HUES64 (cell line): ENCODE measurements around the gene SEPTIN2.
A peak's percentile ranks its signal among the peaks of the same experiment; 100 is the strongest.

ENCODE experiments used
- H3K27ac ChIP-seq: 2 replicates; pipeline ENCODE4 v1.7.0; 2013; ENCODE audit warnings: low read depth, low read length, inconsistent platforms
- H3K27me3 ChIP-seq: 2 replicates; pipeline ENCODE4 v1.6.1; 2013; ENCODE audit warnings: mild to moderate bottlenecking, low read length; ENCODE audit not compliant: insufficient read depth
- H3K36me3 ChIP-seq: 2 replicates; pipeline ENCODE4 v1.6.1; 2013; ENCODE audit warnings: mild to moderate bottlenecking, low read length; ENCODE audit not compliant: insufficient read depth
- H3K4me1 ChIP-seq: 2 replicates; pipeline ENCODE4 v1.6.1; 2013; ENCODE audit warnings: mild to moderate bottlenecking, low read length, moderate library complexity; ENCODE audit not compliant: insufficient read depth
- H3K4me3 ChIP-seq: 2 replicates; pipeline ENCODE4 v1.5.1; 2013; ENCODE audit warnings: mild to moderate bottlenecking, low read length, moderate library complexity
- H3K9ac ChIP-seq: 2 replicates; pipeline ENCODE4 v1.6.1; 2013; ENCODE audit warnings: mild to moderate bottlenecking, low read depth, low read length
- H3K9me3 ChIP-seq: 2 replicates; pipeline ENCODE4 v1.6.1; 2013; ENCODE audit warnings: low read depth, low read length; ENCODE audit not compliant: insufficient read depth
- WGBS: fragments of 150-250, 120-280 bp; methylation state at CpG from one replicate; pipeline ENCODE4 v1.1.7; 2013; ENCODE audit warnings: missing lambda C conversion rate; 5-methylcytosine and 5-hydroxymethylcytosine counted together

The SEPTIN2 gene

DNA sequence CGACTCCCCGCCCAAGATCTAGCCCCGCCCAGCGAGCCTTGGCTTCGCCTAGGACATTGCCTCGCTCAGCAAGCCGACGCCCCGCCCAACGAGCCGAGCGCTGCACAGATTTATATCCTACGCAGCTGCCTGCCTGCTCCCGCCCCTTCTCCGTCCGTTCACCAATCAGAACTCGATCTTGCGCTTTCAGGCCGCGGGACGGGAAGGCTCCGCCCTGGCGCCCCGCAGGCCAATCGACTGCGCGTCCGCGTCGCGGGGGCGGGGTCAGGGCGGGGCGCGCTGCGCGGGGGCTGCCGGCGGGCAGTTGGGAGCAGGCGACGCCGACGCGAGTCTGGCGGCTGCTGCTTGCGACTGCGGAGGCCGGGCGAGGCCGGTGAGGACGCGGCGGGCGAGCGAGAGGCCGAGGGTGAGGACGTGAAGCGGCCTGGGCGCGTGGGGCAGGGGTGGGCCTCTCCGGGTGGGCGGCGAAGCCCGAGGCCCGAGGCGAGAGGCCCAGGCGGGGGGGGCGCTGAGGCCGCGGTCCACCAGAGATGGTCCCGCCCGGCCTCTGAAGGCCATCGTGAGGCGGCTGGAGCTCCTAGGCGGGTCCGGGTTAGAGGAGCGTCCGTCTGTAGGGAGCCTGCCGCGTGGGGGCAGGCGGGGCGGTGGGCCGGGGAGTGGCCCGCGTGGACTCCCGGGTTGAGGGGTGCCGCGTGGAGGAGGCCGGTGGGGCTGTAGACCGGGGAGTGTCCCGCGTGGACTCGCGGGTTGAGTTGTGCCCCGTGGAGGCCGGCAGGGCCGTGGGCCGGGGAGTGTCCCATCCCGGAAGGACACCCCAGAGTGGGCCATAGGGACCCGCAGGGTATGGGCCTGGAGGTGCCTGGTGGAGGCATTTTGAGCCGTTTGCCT, 40.5 kb downstream of the SEPTIN2 start, which contains the start of gene FARP2:
TSS of gene FARP2 (plus strand) at position 303 of the 888 bp plus-strand sequence. CDS start 16,823 bp downstream, outside the sequence.
- peaks cover 35% of the 10 kb centered on the region for H3K36me3 ChIP-seq
- H3K27ac ChIP-seq, result peak within 1 kb of the TSS; percentile 77
- peak within 1 kb of the TSS; percentile 88 for H3K4me3 ChIP-seq
- no peaks in the 10 kb centered on the region for H3K9me3 ChIP-seq
- peaks cover 29% of the 10 kb centered on the region for H3K4me1 ChIP-seq
- WGBS, result 1% methylated on average over 101 of the region's 101 CpGs
- H3K27me3 ChIP-seq, result no peaks in the 10 kb centered on the region
- H3K9ac ChIP-seq, result peak within 1 kb of the TSS; percentile 79

DNA sequence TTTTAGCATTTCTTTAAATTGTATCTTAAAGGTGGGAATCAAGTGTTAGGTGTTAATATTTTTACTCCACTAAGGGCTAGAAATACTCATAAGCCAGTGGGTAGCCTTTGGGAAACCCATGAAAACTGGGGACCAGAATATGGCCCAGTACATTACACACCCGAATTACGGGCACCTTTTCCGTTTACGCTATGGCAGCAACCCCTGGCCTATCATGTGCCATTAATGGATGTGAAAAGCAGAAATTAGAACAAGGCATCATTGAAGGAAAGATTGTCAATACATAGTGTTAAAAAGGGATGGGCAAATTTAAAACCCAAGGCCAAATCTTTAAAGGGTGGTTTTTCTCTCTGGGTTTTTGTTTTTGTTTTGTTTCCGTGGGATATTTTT, 41.1 kb downstream of the SEPTIN2 start:
- Histone ChIP-seq H3K36me3 (peaks cover 28% of the 10 kb centered on the region), H3K4me3 (peak overlapping the region; percentile 88), H3K9ac (peak overlapping the region; percentile 79), H3K27me3 (no peaks in the 10 kb centered on the region), H3K4me1 (peaks cover 29% of the 10 kb centered on the region), H3K9me3 (no peaks in the 10 kb centered on the region), H3K27ac (no peak overlapping the region)
- 56% methylated on average over 5 of the region's 5 CpGs for WGBS

DNA sequence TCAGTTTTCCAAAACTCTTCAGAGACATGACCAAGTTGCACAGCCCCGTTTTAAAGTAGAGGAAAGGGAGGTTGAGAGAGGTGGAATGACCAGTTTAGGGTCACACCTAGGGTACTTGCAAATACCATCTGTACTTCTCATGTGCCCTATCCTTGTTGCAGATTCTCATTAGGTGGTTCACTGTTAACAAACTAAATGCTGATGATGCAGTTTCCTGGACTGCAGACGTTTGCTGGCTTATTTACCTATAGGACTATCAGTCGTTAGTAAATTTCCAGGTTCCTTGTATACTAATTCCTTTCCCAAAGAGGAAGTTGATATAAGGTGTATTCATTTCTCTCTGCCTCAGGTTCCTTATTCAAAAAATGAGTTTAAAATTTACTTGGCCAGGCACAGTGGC, 41.8 kb downstream of the SEPTIN2 start:
- peak overlapping the region; percentile 88 for H3K4me3 ChIP-seq

DNA sequence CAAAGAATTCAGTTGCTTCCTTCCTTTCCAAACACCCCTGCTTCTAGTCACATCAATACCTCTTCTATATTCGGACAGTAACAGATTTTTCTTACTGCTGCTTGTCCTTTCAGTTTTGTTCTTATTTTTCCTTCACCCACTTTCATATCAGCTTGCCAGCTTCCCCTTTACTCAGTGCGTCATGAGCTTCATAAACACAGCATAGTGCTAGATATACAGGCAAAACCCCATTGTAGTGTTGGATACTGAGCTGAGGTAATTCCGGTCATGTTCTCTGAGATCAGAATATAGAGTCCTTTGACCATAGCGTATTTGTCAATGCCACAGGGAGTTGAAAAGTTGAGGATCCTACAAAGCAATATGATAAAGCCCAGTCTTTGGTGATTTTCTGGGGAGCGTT, 42.7 kb downstream of the SEPTIN2 start:
- 92% methylated on average over 5 of the region's 5 CpGs for WGBS
- no peaks in the 10 kb centered on the region for H3K9me3 ChIP-seq

More for the DNA sequence above, 41.8 kb downstream of the SEPTIN2 start:
- Histone ChIP-seq H3K9ac (0 out of 2 replicates have a peak overlapping the region, but pooled peaks have one; percentile 79), H3K36me3 (peaks cover 22% of the 10 kb centered on the region), H3K4me1 (peaks cover 29% of the 10 kb centered on the region), H3K27ac (no peak overlapping the region), H3K9me3 (no peaks in the 10 kb centered on the region), H3K27me3 (no peaks in the 10 kb centered on the region)
- WGBS, result 86% methylated on average over 3 of the region's 3 CpGs

DNA sequence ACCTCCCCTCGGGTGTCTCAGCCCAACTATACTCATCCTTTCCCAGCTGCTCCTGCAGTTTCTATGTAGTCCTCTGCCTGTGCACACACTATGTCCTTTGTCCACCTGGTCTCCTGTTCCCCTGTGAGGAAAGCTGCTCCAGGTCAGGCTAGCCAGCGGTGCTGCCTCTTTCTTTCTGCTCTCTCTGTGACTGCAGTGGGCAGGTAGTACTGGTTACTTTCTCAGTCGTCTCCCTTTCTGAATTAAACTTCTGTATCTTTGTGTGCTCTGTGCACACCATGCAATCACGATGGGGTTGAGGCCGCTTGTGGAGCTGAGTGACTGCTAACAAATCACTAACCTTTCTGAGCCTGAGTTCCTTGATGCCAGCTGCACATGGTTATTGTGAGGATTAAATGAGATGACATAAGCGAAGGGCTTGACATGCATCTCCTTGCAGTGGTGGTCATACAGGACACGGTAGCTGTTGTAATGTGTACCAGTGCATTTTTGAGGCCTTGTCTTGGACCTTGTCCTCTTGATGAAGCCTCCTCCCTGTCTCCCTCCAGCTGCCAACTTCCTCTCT, 43.8 kb downstream of the SEPTIN2 start:
- no peak overlapping the region for H3K9ac ChIP-seq
- peaks cover 1% of the 10 kb centered on the region for H3K36me3 ChIP-seq
- H3K9me3 ChIP-seq, result no peaks in the 10 kb centered on the region
- H3K4me1 ChIP-seq, result peaks cover 24% of the 10 kb centered on the region
- no peak overlapping the region for H3K4me3 ChIP-seq
- 93% methylated on average over 7 of the region's 7 CpGs for WGBS
- no peak overlapping the region for H3K27ac ChIP-seq
- H3K27me3 ChIP-seq, result no peaks in the 10 kb centered on the region

More for the DNA sequence above, 42.7 kb downstream of the SEPTIN2 start:
- no peak overlapping the region for H3K4me3 ChIP-seq
- H3K27ac ChIP-seq, result no peak overlapping the region
- H3K27me3 ChIP-seq, result no peaks in the 10 kb centered on the region
- peaks cover 34% of the 10 kb centered on the region for H3K4me1 ChIP-seq
- H3K9ac ChIP-seq, result no peak overlapping the region
- H3K36me3 ChIP-seq, result peaks cover 12% of the 10 kb centered on the region

DNA sequence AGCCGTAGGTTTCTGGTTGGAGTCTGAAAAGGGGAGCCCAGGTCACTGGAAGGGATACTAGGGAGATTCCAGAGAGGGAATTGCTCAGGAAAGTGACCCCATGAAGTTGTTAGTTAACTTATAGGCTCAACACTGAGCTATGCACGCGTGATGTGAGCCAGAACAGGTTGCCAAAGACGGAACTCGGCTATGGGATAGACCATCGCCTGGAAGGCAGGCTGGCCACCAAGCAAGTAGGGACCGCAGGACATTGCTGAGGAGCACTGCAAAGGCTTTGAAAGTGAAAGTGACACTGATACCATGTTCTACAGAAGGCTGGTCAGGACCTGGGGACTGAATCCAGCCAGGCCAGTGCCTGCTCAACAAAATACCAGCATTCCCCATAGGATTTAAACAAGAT, 47.7 kb downstream of the SEPTIN2 start:
- Histone ChIP-seq H3K9me3 (no peaks in the 10 kb centered on the region), H3K9ac (no peak overlapping the region), H3K36me3 (no peaks in the 10 kb centered on the region; the same call in 1 of the 2 replicates), H3K27ac (no peak overlapping the region), H3K27me3 (no peaks in the 10 kb centered on the region), H3K4me1 (peaks cover 35% of the 10 kb centered on the region), H3K4me3 (no peak overlapping the region)
- 93% methylated on average over 7 of the region's 7 CpGs for WGBS

DNA sequence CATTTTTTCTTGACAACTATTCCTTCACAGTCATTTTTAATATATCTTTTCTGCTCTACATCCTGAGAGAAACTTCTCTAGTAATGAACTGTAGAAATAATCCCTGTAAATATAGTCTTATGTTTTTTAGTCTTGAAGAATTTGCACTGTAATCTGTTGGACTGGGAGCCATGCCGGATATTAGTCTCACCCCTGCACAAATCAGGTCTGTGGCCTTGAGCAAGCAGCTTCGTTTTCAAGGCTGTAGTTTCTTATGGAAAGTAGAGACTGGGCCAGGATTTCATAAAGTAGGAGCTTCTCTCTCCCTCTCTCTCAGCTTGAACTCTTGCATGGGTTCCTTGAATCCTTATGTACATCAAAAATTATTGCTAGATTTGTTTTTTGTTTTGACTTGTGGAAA, 49.1 kb downstream of the SEPTIN2 start:
- H3K36me3 ChIP-seq, result no peaks in the 10 kb centered on the region; the same call in 1 of the 2 replicates
- no peak overlapping the region for H3K27ac ChIP-seq
- H3K4me3 ChIP-seq, result no peak overlapping the region
- WGBS, result 97% methylated on average over 2 of the region's 2 CpGs
- H3K27me3 ChIP-seq, result no peaks in the 10 kb centered on the region
- no peak overlapping the region for H3K9ac ChIP-seq
- no peaks in the 10 kb centered on the region for H3K9me3 ChIP-seq
- H3K4me1 ChIP-seq, result peaks cover 36% of the 10 kb centered on the region

DNA sequence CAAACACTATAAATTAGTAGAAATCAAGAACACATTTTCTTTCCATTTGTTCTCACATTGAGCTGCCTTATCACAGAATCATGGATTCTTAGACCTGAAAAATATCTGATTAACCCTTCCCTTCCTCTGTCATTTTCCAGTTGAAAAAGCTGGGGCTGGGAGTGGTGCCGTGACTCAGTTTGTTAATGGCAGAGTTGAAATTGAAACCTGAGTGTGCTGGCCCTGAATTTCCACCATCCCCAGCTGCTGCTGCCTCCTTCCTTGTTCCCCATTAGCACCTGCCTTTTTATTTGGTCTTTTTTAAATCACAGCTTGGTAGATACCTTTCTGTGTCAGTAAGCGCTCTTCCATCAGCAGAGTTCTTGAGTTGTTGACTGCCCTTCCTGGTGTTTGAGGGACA, 51.0 kb downstream of the SEPTIN2 start:
- peak overlapping the region; percentile 58; the same call in 1 of the 2 replicates for H3K27ac ChIP-seq

DNA sequence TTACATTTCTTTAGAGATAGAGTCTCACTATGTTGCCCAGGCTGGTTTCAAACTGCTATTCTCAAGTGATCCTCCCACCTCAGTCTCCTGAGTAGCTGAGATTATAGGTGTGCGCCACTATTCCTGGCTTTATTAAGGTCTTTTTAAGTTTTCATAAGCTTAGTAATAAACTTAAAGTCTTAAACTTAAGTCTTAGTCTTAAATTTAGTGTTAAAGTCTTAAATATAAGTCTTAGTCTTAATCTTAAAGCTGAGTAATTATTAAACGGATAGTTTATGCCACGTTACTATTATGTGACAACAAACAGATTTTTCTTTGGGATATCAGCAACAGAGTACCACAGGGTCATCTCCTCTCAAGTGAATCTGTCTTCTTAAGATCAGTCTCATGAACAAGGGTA, 52.9 kb downstream of the SEPTIN2 start:
- WGBS, result 99% methylated on average over 3 of the region's 3 CpGs
- Histone ChIP-seq H3K4me3 (no peak overlapping the region), H3K4me1 (peaks cover 23% of the 10 kb centered on the region), H3K27me3 (no peaks in the 10 kb centered on the region), H3K36me3 (peaks cover 6% of the 10 kb centered on the region), H3K9me3 (no peaks in the 10 kb centered on the region), H3K9ac (no peak overlapping the region), H3K27ac (no peak overlapping the region)

More for the DNA sequence above, 51.0 kb downstream of the SEPTIN2 start:
- WGBS, result 100% methylated on average over 2 of the region's 2 CpGs
- Histone ChIP-seq H3K9me3 (no peaks in the 10 kb centered on the region), H3K9ac (no peak overlapping the region), H3K4me3 (no peak overlapping the region), H3K4me1 (peaks cover 29% of the 10 kb centered on the region), H3K27me3 (no peaks in the 10 kb centered on the region), H3K36me3 (no peaks in the 10 kb centered on the region; the same call in 1 of the 2 replicates)

DNA sequence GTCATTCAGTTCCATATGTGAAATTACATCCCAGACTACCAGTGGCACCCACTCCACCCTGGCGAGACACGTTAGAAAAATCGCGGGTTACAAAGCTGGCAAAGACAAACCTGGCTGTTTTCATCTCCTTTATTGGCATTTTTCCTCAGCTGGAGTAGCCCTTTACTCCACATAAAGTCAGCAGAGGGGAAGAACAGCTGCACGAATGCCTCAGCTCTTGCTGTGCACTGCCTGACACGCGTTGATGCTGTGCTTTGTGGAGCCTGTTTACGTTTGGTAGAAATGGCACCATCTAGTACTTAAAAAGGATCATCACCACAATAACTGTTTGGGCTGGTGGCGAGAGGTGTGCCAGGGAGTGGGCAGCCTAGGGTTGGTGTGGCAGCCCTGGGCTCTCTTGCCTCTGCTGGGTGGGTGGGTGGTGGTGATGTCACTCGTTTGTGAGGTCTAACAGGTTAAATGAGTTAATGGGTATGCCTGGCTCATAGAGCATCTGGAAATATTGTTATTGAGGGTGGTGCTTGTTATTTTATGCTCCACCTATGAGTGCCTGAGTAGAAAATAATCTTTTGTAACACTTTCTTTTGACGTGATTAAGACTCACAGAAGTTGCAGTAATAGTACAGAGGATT, 56.8 kb downstream of the SEPTIN2 start:
- H3K27ac ChIP-seq, result no peak overlapping the region
- H3K4me3 ChIP-seq, result no peak overlapping the region
- no peak overlapping the region for H3K9ac ChIP-seq
- peaks cover 10% of the 10 kb centered on the region; the same call in 1 of the 2 replicates for H3K4me1 ChIP-seq
- H3K36me3 ChIP-seq, result peaks cover 25% of the 10 kb centered on the region
- H3K27me3 ChIP-seq, result no peaks in the 10 kb centered on the region
- no peaks in the 10 kb centered on the region for H3K9me3 ChIP-seq
- WGBS, result 91% methylated on average over 11 of the region's 11 CpGs

DNA sequence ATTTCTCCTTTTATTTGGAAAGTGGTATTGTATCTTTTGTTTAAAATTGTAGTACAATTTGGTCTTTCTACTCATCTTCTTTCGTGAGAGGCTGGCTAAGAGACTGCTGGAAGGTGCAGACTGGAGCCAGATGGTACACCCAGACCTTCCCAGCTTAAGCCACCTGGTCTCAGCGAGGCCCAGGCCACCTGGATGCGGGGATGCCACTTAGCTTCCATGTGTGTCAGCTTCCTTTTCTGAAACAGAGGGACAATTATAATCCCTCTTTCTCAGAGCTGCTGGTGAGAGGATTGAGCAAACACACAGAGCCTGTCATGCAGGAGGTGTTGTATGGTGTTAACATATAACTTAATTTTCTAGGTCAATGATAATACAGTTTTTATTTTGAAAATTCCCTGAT, 57.7 kb downstream of the SEPTIN2 start:
- H3K4me3 ChIP-seq, result no peak overlapping the region
- WGBS, result 95% methylated on average over 3 of the region's 3 CpGs
- H3K27me3 ChIP-seq, result no peaks in the 10 kb centered on the region
- no peak overlapping the region for H3K27ac ChIP-seq
- peaks cover 25% of the 10 kb centered on the region for H3K36me3 ChIP-seq
- H3K9ac ChIP-seq, result no peak overlapping the region
- no peaks in the 10 kb centered on the region for H3K4me1 ChIP-seq
- H3K9me3 ChIP-seq, result no peaks in the 10 kb centered on the region
